Panc1 (cell line): Measurements from ENCODE around the gene PHACTR2.

Source experiments
- POLR2AphosphoS5 ChIP-seq: IDR thresholded peaks from 2 replicates; pipeline ENCODE4 v1.6.1; 2012; ENCODE audit warnings: mild to moderate bottlenecking, low read depth, low read length, moderate library complexity
- SIN3A ChIP-seq: IDR thresholded peaks from 2 replicates; pipeline ENCODE4 v1.6.1; 2012; ENCODE audit warnings: low read depth, mild to moderate bottlenecking, low read length, moderate library complexity, borderline replicate concordance; ENCODE audit not compliant: insufficient read depth

DNA sequence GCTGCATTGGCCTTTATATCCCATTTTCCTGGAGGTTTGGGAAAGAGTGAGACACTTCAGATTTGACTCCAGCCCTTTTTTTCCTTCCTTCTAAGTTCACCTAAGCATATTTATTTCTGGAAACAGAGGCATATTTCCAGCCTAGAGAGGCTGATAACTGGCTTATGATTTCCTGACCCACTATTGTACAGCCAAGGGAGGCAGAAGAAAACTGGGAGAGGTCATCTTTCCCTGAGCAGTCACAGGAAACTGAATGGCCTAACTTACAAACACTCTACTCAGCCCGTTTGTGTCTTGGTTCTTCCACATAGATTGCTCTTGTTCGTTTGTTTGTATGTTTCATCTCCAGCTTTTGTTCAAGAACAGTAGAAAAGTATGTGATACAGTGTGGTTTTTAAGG is 101.2 kb downstream of the PHACTR2 start:
- no peak for TF ChIP-seq POLR2AphosphoS5
- no peak for TF ChIP-seq SIN3A
